T-helper 22 cell (primary cell): ENCODE measurements around the gene CYP4F2.
"Not testable (repeated sequence)": the region's sequence is repeated elsewhere in the genome, so short reads cannot be mapped to it uniquely, and the experiment has no call there.

Experiments
- DNase-seq: peaks from one replicate; pipeline ENCODE4 v3.0.0-alpha.2; 2020; ENCODE audit warnings: low read depth

CYP4F2 gene

GRCh38 chr19:15900032-15900431 lies 2.2 kb upstream of the CYP4F2 start:
- not testable (repeated sequence) for DNase-seq

GRCh38 chr19:15899561-15899960 lies 1.7 kb upstream of the CYP4F2 start:
- DNase-seq = not testable (repeated sequence)

DNA sequence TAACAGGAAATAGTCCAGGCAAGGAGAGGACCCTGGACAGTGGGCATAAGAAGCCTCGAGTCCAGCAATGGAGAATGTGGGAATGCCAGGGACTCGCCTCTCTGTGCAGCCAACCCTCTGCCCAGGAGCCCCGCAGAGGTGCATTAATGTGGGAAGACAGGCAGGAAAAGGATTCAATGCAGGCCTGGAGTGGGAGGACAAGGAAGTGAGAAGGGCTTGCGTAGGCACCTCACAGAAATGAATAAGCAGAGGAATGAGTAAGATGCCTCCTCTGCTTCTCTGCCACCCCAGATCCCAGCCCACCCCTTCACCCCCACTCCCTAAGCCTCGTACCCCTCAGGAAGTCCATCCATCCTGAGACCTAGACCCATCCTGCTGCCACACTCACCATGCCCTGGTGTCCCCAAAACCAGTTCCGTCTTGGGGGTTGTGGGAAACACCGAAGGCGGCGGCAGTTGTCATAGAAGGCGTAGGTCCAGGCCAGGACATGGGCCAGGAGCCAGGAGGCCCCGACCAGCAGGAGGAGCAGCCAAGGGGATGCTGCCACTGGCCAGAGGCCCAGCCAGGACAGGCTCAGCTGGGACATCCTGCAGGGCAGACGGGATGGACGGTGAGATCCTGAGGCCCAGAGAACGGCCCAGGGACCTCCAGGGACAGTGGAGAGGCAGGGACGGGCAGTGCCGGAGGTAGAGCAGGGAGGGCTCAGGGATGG lies 692 bp downstream of the CYP4F2 start:
- DNase-seq = no peak

- DNase-seq = no peak
These were observed 1.9 kb downstream of the CYP4F2 start for GRCh38 chr19:15895876-15896430.

GRCh38 chr19:15894359-15894758 lies 3.5 kb downstream of the CYP4F2 start:
- no peak for DNase-seq

GRCh38 chr19:15893477-15893876 lies 4.4 kb downstream of the CYP4F2 start:
- no peak for DNase-seq

DNA sequence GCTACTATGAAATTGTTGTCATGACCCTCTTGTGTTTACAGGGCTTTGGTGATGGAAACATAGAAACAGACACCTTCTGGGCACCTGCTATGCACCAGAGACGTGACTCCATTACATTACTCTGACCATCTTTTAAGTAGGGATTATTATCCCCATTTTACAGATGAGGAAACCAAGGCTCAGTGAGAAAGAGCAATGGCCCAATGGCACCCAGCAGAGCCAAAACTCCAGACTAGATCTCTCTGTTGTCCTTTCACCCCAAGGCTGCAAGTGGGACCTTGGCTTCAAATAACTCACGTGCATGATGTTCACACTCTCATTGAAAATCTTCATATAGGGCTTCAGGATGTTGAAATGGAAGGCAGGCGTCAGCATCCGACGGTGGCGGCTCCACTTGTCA lies 5.9 kb downstream of the CYP4F2 start:
- DNase-seq = no peak

DNA sequence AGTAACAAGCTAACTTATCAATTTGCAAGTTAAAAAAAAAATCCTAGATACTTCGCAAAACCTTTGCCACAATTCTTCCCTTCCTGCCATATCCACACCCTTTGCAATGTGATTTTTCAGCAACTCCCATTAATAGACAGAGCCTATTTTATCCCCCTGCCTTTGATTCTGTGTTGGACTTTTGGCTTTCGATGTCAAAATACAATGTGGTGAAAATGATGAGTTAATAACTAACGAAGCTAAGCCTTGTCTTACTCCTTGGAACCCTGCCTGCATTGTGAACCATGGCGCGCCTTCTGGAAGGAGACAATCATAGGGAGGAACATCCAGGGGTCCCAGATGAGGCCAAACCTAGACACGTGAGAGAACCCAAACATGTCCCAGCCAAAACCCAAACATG lies 6.4 kb downstream of the CYP4F2 start:
- no peak for DNase-seq

- not testable (repeated sequence) for DNase-seq
These were observed 8.5 kb downstream of the CYP4F2 start for GRCh38 chr19:15889339-15889738.

DNA sequence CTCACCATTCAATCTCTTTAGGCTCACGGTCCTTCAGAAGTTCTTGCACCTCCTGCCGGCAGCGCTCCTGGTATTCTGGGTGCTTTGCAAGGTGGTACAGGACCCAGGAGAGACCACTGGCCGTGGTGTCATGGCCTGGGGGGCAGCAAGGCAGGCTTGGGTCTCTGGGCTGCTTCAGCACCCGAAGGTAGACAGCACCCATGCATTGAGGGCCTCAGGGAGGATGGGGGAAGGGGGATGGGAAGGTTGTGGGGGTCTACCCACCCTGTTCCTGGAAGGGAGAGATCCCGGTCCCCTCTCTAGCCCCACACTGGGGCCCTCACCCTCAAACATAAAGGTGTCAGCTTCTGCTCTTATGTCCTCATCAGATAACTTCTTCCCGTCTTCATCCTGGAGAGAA lies 12.0 kb downstream of the CYP4F2 start:
- no peak for DNase-seq

DNA sequence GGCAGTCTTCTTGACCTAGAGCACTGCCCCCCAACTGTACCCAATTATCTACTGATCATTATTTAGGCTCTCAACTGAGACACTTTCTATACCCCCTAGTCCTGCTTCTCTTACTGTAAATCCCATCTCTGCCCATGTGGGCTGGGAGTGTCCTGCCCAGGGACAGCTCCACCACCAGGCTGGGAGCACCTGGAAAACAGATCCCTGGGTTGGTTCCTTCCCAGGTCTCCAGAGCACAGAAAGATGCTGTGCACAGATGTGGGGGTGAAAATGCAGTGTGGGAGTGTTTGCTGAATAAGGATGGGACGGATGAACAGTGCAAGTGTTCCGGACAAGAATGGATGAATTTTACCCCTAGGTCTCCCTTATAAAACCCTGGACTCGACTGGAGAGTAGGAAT lies 12.7 kb downstream of the CYP4F2 start:
- no peak for DNase-seq

- not testable (repeated sequence) for DNase-seq
These were observed 14.5 kb downstream of the CYP4F2 start for GRCh38 chr19:15883329-15883728.

- no peak for DNase-seq
These were observed 22.9 kb downstream of the CYP4F2 start for GRCh38 chr19:15874821-15875474.

DNA sequence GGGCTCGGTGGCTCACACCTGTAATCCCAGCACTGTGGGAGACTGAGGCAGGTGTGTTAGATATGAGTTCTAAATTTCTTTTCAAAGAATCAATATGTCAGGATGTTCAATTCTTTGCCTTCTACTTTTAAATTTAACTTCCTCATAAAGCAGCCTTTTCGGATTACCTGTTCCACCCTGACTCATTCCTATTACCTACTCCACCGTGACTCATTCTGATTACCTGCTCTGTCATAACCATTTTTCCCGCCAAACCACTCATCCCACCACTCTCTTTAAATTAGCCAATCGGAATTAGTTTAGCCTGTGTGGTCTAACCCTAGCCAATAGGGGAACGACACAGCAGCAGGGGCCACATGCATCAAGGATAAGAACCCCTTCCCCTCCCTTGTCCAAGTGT lies 24.1 kb downstream of the CYP4F2 start:
- not testable (repeated sequence) for DNase-seq

GRCh38 chr19:15871570-15871969 lies 26.3 kb downstream of the CYP4F2 start:
- no peak for DNase-seq

DNA sequence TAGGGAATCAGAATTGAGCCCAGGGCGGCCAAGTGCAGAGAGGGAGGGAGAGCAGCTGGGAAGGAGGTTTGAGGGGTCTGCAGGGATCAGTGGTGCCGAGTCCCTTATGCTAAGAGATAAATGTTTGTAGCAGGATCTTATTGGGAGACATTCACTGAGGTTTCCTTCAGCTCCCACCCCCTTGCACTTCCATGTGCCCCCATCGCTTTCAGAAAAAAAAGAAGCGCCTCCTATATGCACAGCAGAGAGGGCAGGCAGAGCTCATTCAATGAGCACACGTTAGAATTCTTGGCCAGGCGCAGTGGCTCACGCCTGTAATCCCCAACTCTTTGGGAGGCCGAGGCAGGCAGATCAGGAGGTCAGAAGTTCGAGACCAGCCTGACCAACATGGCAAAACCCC lies 28.0 kb downstream of the CYP4F2 start:
- no peak for DNase-seq

GRCh38 chr19:15869109-15869555 lies 28.7 kb downstream of the CYP4F2 start:
- DNase-seq = no peak

DNA sequence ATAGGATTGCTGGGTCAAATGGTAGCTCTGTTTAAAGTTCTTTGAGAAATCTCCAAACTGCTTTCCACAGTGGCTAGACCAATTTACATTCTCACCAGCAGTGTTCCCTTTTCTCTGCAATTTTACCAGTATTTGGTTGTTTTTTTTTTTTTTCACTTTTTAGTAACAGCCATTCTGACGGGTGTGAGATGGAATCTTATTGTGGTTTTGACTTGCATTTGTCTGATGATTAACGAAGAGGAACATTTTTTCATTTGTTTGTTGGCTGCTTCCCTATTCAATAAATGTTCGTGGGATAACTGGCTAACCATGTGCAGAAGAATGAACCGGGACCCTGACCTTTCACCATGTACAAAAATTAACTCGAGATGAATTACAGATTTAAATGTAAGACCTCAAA lies 31.2 kb downstream of the CYP4F2 start:
- DNase-seq = no peak

DNA sequence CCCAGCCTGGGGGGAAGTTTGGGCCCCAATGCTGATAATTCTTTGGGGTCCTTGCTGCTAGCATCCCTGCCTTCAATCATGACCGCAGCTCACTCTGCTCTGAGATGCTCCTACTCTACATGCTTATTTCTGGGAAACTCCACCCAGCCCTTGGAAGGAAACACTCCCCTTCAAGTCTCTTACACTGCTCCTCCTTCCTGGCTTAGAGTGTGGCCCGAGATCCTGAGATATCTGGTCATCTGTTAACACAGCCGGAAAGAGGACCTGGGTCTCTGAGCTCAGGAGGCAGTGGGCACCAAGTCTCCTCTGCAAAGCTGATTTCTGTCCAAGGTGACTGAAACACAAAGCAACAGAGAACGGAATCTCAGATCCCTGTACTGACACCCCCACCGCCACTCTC lies 33.0 kb downstream of the CYP4F2 start:
- DNase-seq = no peak

- DNase-seq = no peak
These were observed 34.6 kb downstream of the CYP4F2 start for GRCh38 chr19:15863272-15863671.

- DNase-seq = no peak
These were observed 35.4 kb downstream of the CYP4F2 start for GRCh38 chr19:15862444-15862843.

DNA sequence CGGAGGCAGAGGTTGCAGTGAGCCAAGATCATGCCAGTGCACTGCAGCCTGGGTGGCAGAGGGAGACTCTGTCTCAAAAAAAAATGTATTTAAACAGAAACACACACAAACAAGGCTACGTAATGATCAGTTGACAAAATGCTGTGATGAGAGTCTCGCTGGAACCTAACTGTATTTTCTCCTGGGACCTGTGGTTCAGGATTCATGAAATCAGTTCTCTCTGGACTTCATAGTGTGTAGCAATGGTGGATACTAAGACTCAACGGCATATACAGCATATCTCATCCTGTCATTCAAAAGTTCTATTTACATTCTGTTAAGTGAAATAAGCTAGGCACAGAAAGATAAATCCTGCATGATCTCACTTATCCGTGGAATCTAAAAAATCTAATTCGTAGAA lies 37.4 kb downstream of the CYP4F2 start:
- DNase-seq = no peak

- DNase-seq = no peak
These were observed 38.7 kb downstream of the CYP4F2 start for GRCh38 chr19:15859187-15859586.

DNA sequence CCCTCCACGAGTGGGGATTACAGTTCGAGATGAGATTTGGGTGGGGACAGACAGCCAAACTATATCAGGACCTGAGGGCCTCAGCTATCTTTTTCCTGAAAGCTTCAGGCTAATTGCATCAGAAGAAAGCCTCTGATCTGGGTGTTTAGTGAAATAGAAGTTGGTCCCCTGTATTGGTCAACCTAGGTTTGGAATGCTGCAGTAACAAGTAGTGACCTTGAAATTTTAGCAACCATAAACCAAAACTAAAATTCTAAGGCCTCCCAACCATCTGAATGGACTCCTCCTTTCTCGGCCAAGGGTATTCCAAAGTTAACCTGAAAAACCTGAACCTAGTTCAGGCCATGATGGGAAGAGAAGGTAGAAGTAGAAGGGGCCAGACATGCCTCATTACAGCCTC lies 47.5 kb downstream of the CYP4F2 start:
- DNase-seq = no peak
